Fibroblast of lung (primary cell): ENCODE data around the gene NR2F1-AS1.

Experiments
- EZH2 ChIP-seq: IDR thresholded peaks from 2 replicates; pipeline ENCODE4 v1.5.1; 2012; ENCODE audit warnings: low read length, control low read depth, mild to moderate bottlenecking; ENCODE audit errors: missing control alignments
- TF ChIP-seq, protein P1 (sequence below), 2 donors: IDR thresholded peaks in 1 of 2; conservative IDR thresholded peaks in 1 of 2; 1 replicate in 1 of 2; 2 replicates in 1 of 2; pipeline ENCODE4 v1.5.1; 2011 to 2012; ENCODE audit warnings: low read length in 2 of 2, control low read depth in 1 of 2, inconsistent platforms in 1 of 2, low read depth in 1 of 2, mild to moderate bottlenecking in 1 of 2

DNA sequence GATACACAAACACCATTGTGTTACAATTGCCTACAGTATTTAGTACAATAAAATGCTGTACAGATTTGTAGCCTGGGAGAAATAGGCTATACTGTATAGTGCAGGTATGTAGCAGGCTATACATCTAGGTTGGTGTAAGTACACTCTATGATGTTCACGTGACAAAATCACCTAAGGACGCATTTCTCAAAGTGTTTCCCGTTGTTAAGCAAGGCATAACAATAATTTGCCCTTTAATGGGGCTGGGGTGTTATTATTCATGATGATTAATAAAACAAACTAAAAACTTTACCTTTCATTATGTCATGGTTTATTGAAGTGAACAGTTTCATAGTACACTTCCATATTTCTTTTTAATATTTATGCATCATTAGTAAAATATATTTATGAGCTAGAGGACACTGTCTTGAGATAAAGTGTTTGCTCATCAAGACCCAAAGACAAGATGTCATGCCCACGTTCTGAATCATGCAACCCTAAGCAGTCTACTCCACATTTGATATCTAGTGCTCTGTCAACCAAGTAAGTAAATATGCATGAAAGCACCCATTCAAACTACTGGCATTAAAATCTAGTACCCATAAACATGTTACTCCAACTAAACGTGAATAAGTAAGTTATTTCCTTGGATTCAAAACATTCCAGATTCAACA is 220.5 kb downstream of the NR2F1-AS1 start:
- TF ChIP-seq EZH2: no peak
- TF ChIP-seq, protein P1, sequence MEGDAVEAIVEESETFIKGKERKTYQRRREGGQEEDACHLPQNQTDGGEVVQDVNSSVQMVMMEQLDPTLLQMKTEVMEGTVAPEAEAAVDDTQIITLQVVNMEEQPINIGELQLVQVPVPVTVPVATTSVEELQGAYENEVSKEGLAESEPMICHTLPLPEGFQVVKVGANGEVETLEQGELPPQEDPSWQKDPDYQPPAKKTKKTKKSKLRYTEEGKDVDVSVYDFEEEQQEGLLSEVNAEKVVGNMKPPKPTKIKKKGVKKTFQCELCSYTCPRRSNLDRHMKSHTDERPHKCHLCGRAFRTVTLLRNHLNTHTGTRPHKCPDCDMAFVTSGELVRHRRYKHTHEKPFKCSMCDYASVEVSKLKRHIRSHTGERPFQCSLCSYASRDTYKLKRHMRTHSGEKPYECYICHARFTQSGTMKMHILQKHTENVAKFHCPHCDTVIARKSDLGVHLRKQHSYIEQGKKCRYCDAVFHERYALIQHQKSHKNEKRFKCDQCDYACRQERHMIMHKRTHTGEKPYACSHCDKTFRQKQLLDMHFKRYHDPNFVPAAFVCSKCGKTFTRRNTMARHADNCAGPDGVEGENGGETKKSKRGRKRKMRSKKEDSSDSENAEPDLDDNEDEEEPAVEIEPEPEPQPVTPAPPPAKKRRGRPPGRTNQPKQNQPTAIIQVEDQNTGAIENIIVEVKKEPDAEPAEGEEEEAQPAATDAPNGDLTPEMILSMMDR (conservative IDR thresholded peaks at IDR 0.05 in 1 of 2, IDR thresholded peaks at IDR 0.05 in 1 of 2; ENCODE audit: low read depth in 1 of 2, low read length in 2 of 2): no peak
